PFSK-1 (cell line): Measurements from ENCODE around the gene RAP1GAP2.

Experiments
- POLR2AphosphoS5 ChIP-seq: IDR thresholded peaks from 2 replicates; pipeline ENCODE4 v1.6.1; 2012; ENCODE audit warnings: low read depth, mild to moderate bottlenecking, control low read depth, low read length, moderate library complexity
- TAF1 ChIP-seq: IDR thresholded peaks from 2 replicates; pipeline ENCODE4 v1.6.1; 2012; ENCODE audit warnings: low read length, control low read depth, borderline replicate concordance; ENCODE audit not compliant: insufficient read depth
- TF ChIP-seq, protein P1 (sequence below), 2 experiments: IDR thresholded peaks; 2 replicates each; pipeline versions ENCODE4 v1.6.1 to v1.8.0; 2011 to 2012; ENCODE audit warnings: low read depth in 2 of 2, low read length in 2 of 2, control low read depth in 1 of 2, inconsistent platforms in 1 of 2, mild to moderate bottlenecking in 1 of 2, moderate library complexity in 1 of 2; ENCODE audit not compliant: insufficient read depth in 1 of 2

DNA sequence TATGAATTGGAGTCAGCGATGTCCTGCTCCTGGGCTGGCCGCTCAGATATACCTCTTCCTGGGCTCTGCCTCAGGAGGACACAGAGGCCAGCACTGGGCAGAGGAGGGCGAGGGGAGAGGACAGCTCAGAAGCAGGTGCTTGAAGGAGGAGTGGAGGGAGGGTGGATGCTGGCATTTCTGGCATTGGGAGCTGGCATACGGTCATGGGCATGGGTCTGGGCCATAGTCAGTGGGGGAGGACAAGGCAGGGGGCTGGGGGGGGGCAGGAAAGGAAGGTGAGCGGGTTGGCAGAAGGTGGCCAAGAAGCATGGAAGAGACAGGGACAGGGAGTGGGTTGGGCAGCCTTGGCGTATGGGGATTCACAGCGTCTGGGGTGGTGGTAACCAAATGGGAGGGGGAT lies 16.7 kb upstream of the RAP1GAP2 start:
- TF ChIP-seq POLR2AphosphoS5 = no peak
- TF ChIP-seq TAF1 = no peak
- TF ChIP-seq, protein P1, sequence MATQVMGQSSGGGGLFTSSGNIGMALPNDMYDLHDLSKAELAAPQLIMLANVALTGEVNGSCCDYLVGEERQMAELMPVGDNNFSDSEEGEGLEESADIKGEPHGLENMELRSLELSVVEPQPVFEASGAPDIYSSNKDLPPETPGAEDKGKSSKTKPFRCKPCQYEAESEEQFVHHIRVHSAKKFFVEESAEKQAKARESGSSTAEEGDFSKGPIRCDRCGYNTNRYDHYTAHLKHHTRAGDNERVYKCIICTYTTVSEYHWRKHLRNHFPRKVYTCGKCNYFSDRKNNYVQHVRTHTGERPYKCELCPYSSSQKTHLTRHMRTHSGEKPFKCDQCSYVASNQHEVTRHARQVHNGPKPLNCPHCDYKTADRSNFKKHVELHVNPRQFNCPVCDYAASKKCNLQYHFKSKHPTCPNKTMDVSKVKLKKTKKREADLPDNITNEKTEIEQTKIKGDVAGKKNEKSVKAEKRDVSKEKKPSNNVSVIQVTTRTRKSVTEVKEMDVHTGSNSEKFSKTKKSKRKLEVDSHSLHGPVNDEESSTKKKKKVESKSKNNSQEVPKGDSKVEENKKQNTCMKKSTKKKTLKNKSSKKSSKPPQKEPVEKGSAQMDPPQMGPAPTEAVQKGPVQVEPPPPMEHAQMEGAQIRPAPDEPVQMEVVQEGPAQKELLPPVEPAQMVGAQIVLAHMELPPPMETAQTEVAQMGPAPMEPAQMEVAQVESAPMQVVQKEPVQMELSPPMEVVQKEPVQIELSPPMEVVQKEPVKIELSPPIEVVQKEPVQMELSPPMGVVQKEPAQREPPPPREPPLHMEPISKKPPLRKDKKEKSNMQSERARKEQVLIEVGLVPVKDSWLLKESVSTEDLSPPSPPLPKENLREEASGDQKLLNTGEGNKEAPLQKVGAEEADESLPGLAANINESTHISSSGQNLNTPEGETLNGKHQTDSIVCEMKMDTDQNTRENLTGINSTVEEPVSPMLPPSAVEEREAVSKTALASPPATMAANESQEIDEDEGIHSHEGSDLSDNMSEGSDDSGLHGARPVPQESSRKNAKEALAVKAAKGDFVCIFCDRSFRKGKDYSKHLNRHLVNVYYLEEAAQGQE (IDR thresholded peaks at IDR 0.05; ENCODE audit: insufficient read depth in 1 of 2, low read depth in 2 of 2, low read length in 2 of 2) = no peak
